T-helper 2 cell (primary cell): ENCODE results near the gene RFX1.

Experiments
- DNase-seq, 5 experiments: peaks; one replicate each; pipeline versions ENCODE4 v3.0.0 to v3.0.0-alpha.2; 2012 to 2022

The RFX1 gene

DNA sequence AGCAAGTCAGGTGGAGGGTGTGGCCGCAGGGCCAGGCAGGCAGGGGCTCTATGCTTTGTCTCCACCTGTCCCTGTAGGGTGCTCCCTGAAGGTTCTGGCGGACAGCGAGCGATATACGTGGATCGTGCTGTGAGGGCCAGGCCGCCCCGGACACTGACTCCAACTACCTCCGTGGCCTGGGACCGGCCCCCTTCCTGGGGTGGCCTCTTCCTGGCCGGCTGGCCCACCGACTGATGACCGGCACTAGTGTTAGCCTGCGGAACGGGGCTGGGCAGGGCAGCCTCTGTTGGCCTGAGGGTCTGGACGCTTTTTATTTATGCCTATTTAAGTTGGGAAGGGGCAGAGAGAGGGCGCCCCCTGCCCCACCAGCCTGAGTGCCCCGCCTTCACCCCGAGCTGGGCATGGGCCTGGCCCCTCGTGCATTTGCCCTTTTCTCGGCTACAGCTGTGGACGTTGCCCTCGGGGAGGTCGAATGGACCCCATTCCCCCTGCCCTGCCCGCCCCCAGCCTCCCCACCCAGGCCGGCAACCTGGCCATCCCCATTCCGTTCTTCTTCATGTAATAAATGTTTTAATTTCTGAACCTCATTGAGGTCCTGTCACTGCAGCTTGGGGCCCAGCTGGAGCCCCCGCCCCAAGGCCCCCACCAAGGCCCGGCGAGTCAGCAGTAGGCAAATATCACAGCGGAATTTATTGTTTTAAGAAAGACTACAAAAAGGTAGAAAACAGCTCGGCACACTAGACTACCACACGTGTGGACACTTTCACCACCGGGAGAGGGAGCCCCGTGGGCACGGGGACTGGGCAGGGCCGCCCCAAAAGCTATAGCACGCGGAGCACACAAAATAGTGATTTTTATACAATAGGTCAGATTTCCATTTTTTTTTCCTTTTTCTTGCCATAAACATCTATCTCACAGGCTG is 45.0 kb downstream of the RFX1 start:
- no peak for DNase-seq

DNA sequence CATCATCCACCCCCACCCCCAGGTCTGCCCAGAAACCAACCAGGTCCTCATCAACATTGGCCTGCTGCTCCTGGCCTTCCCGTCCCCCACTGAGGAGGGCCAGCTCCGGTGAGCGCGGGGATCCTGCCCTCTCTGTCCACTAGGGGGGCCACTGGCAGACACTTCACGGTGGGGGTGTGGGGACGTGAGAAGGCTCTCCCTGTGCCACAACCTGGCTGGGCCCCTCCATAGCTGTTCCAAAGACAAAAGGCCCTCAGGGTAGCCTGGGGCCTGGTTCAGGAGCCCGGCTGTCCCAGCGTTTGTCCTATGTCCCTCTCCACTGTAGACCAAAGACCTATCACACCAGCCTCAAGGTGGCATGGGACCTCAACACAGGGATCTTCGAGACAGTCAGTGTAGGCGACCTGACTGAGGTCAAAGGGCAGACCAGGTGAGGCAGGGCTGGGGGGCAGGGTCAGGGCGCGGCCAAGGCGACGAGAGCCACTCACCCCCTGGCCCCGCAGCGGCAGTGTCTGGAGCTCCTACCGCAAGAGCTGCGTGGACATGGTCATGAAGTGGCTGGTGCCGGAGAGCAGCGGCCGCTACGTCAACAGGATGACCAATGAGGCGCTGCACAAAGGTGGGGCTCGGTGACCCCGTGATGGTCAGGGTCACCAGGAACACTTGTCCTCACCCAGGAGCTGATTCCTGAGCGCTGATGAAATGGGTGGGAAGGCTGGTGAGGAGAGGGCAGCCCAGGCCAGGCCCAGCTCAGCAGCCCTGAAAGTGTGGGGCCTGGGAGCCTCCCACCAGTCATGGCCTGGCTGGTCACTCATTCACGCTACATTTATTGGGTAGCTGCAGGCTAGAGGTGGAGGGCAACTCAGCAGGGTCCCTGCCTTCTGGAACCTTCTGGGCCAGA is 45.9 kb downstream of the RFX1 start:
- no peak for DNase-seq

DNA sequence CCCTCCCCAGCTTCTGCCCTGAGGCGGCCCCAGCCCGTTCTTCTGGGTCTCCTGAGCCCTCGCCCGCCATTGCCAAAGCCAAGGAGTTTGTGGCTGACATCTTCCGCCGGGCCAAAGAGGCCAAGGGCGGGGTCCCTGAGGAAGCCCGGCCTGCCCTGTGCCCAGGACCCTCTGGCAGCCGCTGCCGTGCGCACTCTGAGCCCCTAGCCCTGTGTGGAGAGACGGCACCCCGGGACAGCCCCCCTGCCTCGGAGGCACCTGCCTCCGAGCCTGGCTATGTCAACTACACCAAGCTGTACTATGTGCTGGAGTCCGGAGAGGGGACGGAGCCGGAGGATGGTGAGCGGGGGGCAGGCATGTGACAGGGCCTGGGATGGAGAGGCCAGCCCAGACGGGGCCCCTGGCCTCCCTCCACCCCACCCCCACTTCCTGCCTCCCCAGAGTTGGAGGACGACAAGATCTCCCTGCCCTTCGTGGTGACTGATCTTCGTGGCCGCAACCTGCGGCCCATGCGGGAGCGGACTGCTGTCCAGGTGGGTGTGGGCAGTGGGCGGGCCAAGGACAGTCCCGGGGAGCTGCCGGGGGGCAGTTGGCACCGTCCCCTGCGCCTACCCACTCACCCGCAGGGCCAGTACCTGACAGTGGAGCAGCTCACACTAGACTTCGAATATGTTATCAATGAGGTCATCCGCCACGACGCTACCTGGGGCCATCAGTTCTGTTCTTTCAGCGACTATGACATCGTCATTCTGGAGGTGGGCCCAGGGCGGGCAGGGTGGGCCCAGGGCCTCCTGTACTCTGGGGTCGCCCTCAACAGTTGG is 46.8 kb downstream of the RFX1 start:
- DNase-seq = no peak

DNA sequence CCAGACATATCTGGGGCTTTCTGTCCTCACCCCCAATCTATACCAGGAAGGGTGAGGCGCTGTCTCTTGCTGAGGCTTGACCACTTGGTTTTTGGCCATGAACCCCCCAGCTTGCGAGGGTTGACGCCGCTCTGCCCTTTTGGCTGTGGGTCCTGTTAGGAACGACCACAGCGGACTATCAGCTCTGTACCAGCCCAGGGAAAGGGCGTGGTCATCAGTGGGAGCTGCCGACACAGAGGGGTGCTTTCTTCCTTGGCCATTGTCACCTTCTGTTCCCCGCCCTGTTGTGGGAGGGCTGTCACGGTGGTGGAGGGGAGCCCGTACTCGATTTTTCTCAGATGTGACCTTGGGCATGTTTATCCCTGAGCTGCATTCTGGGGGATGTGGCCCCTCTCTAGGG is 48.1 kb downstream of the RFX1 start:
- no peak for DNase-seq

GRCh38 chr19:13957051-13957450 is 49.1 kb downstream of the RFX1 start:
- no peak for DNase-seq

DNA sequence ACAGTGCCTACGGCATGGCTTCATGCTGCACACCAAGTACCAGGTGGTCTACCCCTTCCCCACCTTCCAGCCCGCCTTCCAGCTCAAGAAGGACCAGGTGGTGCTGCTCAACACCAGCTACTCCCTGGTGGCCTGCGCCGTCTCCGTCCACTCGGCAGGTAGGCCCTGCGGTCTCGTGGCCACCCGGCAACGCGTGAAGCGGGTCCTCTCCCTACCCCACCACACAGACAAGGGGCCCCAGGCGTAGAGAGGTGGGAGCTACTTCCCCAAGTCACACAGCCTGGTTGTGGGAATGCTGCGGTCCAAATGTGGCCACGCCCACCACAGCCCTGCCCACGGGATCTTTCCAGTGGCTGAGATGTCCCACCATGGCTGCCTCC is 49.8 kb downstream of the RFX1 start:
- no peak for DNase-seq

DNA sequence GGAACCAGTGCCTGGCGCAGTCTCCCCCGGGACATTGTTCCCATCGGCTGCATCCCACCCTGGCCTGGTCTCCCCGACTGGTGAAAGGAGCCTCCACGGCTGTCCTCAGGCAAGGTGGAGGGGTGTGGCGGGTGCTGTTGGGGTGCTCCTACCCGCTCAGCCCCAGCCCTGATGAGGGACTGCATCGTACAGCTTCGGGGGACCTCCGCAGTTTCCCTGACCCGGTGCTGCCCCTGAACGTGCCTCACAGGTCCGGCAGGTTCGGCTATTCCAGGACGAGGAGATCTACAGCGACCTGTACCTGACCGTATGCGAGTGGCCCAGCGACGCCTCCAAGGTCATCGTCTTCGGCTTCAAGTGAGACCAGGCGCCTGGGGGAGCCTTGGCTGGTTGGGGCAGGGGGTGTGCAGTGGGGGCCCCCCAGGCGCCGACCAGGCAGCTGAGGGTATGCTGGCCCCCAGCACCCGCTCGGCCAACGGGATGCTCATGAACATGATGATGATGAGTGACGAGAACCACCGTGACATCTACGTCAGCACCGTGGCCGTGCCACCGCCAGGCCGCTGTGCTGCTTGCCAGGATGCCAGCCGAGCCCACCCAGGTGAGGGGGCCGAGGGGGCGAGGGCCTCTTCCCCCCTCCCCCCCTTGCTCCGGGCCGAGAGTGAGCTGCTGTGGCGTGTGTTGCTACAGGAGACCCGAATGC is 50.3 kb downstream of the RFX1 start:
- DNase-seq = no peak

DNA sequence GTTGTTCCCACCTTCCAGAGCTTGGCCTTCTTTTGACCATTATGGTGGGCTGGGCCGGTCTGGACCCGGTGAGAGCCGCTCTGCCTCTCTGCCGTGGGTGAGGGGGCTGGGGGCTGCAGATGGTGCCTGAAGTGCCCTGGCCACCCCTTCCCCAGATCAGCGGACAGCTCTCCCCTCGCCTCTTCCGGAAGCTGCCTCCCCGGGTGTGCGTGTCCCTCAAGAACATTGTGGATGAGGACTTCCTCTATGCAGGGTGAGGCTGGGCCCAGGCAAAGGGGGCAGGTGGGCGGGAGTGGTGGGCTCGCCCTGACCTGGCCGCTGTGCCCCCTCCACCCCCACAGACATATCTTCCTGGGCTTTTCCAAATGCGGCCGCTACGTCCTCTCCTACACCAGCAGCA is 51.9 kb downstream of the RFX1 start:
- DNase-seq = no peak

GRCh38 chr19:13952931-13953531 is 53.1 kb downstream of the RFX1 start:
- DNase-seq = no peak

DNA sequence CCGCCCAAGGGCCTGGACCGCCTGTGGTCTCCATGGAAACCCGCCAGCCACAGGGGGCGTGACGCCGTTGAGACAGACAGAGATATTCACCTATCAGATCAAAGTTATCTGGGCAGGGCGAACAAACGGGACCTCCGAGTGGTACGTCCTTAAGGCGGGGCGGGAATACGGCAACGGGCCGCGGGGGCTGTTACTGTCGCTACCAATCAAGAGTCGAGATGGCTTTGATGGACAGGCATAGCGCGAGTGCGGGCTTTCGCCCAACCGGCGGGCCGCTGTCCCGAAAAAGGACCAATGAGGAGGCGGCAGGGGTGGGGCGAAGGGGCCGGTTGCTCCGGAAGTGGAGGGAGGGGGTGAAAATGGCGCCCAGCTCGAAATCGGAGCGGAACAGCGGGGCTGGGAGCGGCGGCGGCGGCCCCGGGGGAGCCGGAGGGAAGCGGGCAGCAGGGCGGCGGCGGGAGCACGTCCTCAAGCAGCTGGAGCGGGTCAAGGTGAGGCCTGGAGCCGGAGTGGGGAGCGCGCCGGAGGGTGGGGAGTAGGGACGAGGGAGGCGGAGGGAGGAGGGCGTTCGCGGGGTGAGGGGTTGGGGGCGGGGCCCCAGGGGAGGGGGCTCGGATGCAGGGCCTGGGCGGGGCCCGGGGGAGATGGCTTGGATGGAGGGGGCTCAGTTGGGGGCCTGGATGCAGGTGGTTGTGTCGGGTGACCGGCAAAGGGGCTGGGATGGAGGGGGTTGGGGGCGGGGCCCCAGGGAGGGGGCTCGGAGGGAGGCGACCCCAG is 53.8 kb downstream of the RFX1 start, which contains the start of gene DCAF15:
TSS of gene DCAF15 (plus strand) at position 356 of the 777 bp plus-strand sequence. CDS start at position 360, 4 bp downstream.
- peak; percentile 95 to 100 (median 99) for DNase-seq

DNA sequence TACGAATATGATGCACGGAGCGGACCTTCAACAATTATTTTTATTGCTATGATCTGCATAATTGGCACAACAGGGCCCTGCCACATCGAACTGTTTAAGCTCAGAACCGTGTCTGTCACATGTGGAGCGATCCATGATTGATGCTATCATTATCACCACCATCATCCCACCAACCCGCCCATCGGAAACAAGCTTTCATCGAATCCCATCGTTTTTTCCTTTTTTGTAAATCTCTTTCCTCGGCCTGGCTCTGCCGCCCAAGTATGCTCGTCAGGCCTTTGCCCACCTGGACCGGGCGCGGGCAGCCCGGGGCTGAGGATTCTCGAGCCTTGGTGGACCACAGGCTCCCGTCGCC is 54.3 kb downstream of the RFX1 start:
- no peak for DNase-seq

- DNase-seq = no peak
These were observed 55.1 kb downstream of the RFX1 start for GRCh38 chr19:13951043-13951442.

- no peak for DNase-seq
These were observed 59.7 kb downstream of the RFX1 start for GRCh38 chr19:13946414-13946813.

DNA sequence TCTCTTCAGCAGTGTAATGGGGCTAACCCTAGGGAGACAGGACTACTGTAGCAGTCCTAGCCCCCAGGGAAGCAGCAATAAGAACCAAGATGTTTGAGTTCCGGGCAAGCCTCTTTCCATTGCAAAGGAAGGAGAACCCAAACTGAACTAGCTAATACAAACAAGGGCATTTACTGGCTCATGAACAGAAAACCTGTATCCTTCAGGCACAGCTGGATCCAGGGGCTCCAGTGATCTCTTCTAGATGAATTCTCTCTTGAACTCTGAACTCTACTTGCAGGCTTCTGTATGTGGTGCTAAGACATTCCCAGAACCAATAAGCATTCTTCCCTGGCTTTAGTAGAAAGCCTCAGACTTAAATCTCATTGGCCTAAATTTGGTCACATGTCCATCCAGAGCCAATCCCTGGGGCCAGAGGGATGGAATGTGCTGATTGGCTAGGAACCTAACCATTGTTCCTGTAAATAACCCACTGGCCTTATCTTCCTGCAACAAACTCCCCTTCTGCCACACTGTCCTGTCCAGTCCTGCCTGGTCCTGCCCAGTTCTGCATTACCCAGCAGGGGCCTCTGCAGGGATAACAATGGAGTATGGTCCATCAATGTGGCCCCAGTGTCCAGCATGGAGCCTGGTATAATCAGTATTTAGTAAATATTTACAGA is 64.0 kb downstream of the RFX1 start:
- no peak for DNase-seq

DNA sequence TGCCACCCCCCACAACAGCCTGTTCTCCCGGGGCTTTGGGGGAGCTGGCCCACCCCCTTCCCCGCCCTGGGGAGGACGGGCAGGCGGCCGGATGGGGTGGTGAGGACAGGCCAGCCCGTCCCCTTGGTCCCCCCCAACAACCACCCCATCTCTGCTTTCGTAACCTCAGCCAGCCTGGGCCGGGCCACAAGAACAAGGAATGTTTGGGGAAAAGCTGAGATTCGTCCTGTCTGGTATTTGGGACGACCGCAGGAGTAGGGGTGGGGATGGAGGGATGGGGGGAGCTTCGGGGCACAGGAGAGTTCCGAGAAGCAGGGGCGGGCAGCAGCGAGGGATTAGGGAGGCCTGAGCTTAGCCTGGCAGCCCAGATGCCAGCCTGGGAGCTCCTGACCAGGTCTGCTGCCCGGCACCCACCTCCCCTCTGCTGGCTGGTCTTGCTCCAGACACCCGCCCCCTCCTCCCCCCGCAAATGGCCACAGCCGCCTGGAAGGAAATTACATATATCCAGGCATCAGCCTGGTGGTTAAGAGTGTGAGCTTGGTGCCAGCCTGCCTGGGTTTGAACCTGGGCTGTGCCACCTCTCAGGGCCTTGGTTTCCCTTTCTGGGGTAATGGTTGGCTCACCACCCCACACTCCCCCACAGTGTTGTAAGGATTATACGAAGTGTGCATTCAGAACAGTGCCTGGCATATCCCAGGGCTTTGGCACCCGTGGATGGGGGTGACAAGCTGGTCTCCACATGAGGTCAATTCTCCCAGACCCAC is 67.6 kb downstream of the RFX1 start, which contains the start of gene PODNL1:
TSS of gene PODNL1 (minus strand) at position 117 of the 764 bp plus-strand sequence. CDS start 236 bp downstream, outside the sequence.
- DNase-seq = no peak

DNA sequence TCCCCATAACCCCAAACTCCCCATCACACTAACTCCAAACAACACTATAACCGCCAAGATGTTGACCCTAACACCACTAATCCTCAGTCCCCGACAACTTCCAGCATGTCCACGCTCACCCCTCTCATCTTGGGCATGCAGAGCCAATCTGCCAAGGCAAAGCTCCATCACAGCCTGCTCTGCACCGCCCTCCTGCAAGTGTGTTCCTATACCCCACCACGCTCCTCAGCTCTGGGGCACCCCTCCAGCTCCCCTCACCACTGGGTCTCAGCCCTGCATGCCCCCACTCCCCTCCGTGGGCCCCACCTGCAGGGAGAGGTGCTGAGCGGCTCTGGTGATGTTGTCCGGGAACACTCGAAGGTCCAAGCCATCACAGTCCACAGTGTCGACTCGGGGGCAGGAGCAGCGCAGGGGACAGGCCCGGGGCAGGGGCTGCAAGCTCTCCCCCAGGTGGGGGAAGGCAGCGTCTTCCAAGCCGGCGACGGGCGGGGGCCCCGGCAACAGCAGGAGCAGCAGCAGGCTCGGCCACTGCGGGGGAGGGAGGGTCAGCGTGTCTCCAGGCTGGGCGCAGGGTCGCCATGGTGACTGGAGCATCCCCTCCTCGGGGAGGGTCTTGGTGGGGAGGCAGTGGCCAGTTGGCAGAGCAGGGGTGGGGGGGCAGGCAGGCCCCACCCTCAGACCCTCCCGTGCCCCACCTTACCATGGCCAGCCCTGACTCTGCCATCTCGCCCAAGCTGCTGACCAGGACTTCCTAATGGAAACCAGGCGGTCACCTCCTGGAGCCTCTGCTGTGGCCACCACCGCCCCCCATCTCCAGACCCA is 68.4 kb downstream of the RFX1 start:
- DNase-seq = no peak

GRCh38 chr19:13935765-13936510 is 70.2 kb downstream of the RFX1 start:
- DNase-seq = no peak

GRCh38 chr19:13934785-13935109 is 71.4 kb downstream of the RFX1 start:
- no peak for DNase-seq
